T1000 (cell line): Measurements from ENCODE around the gene TARS3.
"Not testable (repeated sequence)": the region's sequence is repeated elsewhere in the genome, so short reads cannot be mapped to it uniquely, and the experiment has no call there.

ENCODE experiments used
- DNase-seq: peaks from one replicate; lab custom pipeline; 2025; ENCODE audit warnings: mixed read lengths; lab: John Stamatoyannopoulos, UW

Gene TARS3

DNA sequence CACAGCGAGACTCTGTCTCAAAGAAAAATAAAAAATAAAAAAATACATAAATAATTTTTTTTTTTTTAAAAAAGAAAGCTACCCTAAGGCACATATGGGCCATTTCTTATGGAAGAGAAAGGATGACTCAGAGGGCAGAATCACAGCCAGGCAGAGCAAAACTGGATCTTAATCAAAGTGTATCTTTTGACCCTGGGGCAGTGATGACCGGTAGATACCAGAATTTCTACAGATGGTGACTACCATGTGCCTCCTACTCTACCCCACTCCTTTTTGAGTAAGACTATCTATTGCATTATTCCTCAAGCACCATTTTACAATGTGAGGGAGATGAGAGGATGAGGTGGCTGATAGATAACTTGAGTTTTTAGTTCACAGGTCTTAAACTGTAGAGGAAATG is 26.0 kb downstream of the TARS3 start:
- no peak for DNase-seq

DNA sequence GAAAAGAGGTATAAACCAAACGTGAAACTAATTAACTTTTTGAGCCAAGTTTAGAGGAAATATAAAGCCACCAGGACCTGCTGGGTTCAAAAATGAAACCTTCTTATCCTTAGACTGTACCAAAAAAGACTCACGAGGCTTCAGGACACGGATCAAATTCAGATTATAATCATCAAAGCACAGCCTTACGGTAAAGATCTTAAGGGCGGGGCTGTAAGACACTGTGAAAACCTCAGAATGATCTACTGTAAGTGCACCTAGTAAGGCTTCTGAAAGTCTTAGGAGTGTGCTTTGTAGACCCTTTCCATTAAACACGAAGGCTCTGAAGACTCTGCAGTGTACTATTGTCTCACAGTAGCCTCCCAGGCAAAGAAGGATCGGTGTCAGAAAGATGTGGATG is 26.8 kb downstream of the TARS3 start:
- no peak for DNase-seq

DNA sequence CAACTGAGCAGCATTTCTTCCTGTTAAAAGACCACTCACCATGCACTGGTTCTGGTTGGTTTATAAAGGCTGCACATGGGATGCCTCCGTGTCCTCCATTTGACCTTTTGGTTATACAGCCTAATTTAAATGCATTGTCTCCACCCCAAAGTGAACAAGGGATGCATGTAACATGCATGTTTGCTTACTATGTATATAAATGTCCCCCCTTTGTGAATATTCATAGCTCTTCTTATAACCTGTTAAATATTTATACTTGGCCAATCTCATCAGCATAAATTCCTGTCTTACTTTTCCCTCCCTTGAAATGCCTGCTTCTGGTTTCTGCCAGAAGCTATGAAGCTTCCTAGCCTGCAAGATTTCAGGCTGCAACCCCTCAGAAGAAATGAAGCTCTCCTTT is 27.4 kb downstream of the TARS3 start:
- no peak for DNase-seq

DNA sequence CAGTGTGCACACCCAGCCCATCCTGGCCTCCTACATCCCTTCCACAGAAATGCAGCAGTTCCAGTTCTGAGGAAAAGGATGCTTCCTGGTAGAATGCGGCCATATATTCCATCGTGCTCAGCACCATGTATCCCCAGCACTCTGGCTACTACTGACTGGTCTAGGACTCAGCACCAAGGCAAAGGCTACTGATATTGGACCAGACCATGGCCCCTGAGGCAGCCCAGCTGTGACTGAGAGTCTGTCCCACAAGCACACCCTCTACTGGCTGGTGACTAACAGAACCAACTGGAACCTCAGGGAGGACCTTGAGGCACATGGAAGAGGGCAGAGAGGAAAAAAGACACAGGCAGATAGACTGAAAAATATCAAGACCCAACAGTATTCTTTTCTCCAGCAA is 30.0 kb downstream of the TARS3 start:
- no peak for DNase-seq

DNA sequence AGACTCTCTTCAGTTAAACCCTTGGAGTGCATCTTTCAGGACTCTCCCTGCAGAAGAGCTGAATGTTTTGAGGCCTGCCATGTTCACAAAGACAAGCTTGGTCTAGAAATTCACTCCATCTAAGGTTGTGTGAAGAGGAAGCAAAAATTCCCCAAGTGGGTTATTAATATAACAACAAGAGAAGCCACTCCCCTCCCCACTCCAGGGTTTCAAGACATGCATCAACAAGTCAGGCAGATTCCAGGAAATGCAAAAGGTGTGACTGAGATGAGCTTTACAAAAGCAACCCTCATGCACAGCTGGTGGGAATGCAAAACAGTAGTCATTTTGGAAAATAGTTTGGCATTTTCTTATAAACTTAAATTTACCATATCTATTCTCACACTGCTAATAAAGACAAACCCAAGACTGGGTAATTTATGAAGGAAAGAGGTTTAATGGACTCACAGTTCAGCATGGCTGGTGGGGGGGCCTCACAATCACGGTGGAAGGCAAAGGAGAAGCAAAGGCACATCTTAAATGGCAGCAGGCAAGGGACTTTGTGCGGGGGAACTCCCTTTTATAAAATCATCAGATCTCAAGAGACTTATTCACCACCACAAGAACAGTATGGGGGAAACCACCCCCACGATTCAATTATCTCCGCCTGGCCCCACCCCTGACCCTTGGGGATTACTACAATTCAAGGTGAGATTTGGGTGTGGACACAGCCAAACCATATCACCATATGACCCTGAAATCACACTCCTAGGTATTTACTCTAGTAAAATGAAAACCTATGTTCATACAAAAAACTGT is 31.3 kb downstream of the TARS3 start:
- DNase-seq: no peak

DNA sequence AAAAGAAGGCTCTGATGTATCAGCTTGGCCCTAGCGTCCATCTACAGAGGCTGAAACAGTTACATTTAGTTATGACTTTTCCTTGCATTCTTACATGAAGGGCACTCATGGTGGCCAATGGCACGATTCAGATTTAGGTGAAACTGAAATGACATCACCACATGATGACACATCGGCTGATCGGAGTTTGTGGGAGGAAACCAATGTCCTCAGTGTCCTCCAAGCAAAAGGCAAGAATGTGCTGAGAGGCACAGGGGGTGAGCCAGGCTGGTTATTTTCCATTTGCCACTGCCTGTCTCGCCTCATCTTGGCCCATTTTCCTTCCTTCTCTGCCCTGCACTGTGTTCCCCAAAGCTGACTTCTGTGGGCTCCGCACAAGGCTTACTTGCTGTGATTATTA is 34.4 kb downstream of the TARS3 start:
- DNase-seq: no peak

DNA sequence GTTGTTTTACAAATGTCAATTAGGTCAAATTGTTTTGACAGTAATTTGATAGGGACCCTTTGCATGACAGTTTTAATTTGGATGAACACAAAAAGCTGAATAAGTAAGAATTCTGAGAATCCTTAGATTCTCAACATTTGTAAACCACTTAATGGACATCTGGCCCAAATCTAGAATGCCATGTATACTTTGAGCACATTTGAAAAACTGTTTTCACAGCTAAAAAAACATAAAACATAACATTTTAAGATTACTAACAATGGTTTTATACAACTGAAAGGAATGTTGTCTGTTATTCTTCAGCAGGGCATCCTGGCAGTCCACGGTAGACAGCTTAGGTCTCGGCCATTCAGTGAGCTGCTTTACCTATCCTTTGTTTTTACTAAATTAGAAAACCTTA is 37.6 kb downstream of the TARS3 start:
- DNase-seq: no peak

DNA sequence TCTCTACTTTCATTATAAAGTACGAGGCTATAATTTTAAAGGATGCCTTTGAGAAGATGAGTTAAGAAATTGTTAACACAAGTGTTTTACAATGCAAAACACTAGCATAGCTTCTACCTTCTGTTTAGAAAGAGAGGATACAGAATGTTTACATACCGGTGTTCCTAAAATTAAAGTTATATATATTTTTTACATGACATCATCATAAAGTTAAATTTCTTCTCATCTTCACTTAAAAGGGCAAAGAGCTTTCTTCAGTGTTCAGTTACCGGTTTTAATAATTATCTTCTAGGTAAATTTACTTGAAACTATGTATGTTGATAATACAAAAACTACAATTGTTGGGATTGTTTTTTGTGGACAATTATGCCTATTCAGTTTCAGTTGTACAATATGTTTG is 39.4 kb downstream of the TARS3 start:
- no peak for DNase-seq

DNA sequence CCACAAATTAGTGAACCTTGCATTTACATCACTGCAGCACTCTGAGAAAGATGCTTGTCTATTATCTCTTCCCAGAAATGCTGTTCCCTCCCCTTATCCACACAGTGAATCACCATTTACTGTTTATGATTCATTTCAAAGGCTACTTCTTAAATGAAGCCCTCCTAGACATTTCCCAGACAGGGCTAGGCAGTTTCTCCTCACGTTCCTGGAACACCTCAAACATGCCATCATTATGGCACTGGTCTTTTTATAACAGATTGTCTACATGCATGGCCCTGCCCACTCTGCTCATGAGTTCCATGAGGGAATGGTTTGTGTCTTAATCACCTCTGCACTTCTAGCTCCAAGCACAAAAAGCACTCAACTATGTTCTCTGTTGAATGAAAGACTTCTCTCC is 39.9 kb downstream of the TARS3 start:
- peak; percentile 26 for DNase-seq

DNA sequence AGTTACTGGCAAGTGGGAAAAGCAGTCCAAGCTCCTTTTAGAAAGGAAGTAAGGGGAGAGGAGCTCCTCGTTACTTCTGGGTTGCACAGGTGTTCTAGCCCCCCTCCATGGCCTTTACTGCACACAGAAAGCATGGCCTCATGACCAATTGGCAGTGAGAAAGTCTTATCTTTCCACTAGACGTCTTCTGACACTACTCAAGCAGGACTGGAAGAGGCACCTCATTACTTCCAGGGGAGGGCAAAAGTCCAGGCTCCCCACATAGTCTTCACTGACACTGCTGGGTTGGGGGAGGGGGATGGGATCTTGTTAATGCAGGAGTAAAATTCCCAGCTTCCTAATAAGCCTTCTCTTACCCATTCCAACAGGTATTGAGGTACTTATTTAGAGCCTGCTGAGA is 44.5 kb downstream of the TARS3 start:
- no peak for DNase-seq

DNA sequence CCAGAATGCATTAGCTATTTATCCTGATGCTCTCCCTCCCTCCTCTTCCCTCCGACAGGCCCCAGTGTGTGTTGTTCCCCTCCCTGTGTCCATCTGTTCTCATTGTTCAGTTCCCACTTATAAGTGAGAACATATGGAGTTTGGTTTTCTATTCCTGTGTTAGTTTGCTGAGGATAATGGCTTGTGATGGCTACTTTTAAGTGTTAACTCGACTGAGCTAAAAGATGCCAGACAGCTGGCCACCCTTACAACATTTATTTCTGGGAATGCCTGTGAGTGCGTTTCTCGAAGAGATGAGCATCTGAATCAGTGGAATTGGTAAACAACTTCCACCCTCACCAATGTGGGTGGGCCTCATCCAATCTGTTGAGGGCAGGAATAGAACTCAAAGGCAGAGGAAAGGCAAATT is 47.3 kb downstream of the TARS3 start:
- no peak for DNase-seq

DNA sequence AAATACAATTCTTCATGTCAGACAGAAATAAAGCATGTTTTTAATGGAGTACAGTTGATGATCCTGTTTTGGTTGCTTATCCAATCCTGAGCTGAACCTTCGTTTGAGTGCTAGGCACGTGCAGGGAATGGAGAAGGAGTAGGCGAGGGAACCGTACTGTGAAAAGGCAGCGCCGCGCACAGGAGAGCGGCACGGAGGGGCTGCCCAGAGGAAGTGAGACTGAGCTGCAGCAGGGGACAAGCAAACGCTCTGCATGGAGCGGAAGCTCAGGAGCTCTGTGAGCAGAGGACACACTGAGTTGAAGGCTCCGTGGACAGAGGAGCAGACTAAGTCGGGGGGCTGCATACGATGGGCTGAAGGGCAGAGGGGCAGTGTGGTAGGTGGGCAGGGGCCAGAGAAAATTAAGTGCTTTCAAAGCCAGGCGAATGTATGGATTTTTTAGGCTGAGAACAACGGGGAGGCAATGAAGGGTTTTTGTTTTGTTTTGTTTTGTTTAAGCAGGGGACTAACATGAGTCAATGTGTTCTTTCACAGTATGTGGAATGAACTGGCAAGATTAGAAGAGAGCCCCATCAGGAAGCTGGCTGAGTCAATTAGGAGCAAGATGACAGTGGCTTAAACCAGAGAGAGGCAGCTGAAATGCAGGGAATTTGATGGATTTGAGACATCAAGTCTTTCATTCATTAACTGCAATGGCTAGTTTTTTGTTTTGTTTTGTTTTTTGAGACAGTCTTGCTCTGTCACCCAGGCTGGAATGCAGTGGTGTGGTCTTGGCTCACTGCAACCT is 48.3 kb downstream of the TARS3 start:
- DNase-seq: no peak

DNA sequence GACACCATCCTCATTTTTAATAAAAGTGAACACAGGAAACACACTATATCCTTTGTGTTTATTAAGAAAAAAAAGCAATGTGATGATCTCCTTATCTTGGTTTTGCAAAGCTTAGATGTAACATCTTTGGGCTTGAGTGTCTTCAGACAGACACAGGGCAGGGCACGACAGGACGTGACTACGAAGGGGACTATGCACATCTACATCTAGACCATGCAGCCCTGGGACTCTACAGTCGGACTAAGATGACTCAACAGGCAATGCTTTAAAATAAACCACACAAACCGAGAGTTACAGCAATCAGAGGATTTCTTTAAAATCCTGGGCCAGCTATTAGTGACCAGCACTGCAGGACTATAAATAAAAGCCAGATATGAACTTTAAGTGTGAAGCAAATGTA is 49.3 kb downstream of the TARS3 start:
- DNase-seq: no peak

DNA sequence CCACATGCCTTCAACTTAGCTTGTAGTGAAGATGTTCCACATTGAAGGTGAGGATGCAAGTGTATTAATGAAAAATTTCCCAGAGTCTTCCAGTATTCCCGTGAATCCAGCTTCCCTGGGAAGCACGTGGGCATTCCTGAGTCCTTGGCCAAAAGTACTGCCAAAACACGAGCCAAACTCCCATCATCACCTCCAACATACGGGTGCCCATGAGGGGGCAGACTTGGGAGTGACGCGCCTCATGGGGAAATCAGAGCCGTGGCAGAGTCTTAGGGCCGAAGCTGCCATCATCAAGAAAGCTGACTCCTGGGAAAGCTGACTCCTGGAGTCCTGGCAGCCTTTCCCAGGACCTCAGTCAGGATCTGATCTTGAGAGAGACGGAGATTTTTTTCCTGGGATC is 52.0 kb downstream of the TARS3 start:
- DNase-seq: no peak

DNA sequence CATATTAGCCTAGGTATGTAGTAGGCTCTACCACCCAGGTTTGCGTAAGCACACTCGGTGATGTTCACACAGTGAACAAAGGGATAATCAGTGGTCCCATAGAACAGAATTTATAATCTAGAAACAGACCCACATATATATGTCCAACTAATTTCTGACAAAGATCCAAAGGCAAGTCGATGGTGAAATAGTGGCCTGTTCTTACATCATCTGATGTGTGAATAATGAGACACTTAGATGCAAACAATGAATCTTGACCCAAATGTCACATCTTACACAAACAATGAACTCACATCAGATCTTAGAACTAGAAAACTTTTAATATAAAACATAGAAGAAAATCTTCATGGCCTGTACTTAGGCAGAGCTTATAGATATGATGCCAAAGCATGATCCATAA is 54.5 kb downstream of the TARS3 start:
- no peak for DNase-seq

DNA sequence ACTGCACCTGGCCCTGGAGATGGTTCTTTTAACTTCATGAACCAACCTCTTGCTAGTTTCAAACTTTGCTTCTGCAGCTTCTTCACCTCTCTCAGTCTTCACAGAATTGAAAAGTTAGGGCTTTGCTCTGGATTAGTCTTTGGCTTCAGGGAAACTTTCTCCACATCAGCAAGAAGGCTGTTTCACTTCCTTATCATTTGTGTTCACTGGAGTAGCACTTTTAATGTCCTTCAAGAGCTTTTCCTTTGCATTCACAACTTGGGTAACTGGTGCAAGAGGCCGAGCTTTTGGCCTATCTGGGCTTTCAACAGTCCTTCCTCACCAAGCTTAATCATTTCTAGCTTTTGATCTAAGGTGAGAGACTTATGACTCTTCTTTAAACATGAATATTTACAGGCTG is 56.4 kb downstream of the TARS3 start:
- DNase-seq: no peak

DNA sequence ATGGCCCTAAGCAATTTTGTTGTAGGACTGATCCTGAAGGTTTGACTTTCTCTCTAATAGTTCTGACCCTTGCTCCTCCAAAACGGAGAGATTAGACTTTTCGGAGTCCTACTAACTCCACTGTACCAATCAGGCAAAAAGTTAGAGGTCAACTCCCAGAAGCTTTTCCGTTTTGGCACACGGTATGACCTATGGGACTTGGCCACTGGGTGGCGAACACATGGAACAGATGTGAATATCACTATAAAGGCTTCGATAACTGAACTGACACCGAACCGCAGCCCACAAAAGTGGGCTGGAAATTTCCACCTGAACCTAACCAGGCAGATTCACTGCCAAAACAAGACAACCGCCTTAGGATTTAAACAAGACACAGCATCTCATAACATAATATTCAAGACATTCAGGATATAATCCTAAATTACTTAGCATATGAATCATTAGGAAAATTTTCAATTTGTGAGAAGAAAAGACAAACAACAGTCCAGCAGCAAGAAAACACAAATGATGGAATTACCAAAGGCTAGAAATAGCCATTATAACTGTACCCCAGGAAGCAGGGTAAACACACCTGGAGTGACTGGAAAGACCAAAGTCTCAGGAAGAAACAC is 59.9 kb downstream of the TARS3 start:
- DNase-seq: no peak

DNA sequence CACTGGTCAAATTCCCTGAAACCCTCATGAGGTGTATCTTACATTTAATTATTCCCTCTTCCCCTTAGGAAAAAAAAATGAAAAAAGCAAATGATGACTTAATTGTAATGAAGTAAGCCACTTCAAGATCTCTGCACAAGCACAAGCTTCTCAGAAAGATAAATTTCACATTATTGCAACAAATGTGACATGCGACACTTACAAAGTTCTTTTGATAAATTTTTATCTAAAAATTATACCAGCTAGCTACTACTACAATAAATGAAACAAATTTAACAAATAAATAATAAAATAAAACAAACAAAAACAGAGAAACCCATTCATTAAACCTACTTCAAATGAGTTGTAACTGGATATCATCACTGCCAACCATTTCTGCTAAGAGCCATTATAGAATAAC is 62.1 kb downstream of the TARS3 start:
- no peak for DNase-seq

DNA sequence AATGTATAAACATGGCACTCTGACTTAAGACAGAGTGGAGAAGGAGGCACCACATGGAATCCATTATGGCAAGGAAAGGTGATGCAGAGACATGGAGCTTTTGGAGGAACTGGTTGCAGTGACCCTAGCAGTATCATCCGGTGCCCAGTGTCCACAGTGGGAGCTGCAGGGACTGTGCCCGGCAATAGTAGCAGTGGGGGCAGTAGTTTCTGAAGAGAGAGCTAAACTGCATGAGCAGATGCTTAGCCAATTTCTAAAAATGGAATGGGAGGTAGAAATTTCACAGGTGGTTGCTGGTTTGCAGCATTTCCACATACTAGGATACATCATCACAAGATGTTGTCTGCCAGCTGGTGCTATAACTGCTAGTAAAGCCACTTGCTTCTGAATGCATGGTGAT is 64.3 kb downstream of the TARS3 start:
- no peak for DNase-seq

DNA sequence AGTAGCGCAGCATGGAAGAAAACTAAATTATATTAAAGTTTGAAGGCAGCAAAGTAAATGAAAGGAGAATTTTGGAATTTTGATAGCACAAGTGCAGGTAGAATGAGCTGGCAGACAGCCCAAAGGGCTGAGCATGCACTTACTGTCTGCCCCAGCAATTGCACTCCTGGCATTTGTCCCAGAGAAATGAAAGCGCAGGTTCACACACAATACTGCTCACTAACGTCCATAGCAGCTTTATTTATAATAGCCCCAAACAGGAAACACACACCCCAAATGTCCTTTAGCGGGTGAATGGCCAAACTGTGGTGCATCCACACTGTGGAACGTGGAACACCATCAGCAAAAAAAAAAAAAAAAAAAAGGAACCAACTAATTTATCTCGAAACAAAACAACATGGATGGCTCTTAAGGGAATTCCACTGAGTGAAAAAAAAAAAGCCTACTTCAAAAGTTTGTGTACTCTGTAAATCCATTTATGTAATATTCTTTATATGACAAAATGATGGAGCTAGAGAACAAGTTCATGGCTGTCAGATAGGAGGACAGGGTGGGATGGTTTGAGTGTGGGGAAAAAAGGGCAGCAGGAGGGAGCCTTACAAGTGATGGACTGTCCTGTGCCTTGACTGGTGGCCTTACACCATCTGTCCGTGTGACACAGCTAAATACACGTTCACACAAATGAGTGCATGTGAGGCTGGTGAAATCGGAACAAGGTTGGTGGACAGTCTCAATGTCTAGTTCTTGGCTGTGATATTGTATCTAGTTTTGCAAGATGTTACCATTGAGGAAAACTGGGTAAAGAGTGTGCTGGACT is 66.1 kb downstream of the TARS3 start:
- DNase-seq: no peak

DNA sequence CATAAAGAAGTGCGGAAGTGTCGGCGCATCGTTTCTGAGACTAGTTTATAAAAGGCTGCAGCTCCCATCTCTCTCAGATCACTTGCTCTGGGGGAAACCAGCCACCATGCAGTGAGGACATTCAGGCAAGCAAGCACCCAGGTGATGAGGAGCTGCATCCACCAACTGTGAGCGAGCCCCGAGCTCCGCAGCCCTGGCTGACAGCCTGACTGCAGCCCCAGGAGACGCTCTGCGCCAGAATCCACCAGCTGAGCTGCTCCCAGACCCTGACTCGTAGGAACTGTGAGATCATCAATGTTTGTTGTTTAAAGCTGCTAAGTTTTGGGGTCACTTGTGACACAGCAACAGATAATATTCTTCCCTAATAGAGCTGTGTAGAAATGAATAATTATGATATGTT is 67.1 kb downstream of the TARS3 start:
- DNase-seq: no peak

DNA sequence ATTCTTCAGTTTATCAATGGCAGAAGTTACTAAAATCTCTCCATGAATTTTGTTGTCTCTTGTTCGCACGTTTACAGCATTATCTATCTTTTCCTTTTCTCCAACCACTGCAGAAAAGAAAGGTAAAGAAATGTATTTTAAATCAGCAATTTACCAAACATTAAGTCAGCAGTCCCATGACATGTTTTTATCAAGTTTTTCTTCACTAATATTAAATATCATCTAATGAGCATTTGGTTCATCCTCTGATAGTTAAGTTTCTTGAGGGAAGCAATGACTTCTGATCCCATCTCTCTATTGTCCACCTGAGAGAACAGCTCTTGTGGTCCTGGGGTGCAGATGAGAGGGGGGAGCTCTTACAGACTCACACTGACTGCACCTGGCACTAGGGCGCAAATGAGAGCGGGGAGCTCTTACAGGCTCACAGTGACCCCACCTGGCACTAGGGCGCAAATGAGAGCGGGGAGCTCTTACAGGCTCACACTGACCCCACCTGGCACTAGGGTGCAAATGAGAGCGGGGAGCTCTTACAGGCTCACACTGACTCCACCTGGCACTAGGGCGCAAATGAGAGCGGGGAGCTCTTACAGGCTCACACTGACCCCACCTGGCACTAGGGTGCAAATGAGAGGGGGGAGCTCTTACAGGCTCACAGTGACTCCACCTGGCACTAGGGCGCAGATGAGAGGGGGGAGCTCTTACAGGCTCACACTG is 69.5 kb downstream of the TARS3 start:
- DNase-seq: not testable (repeated sequence)
